K562 (cell line): ENCODE measurements around the gene SCMH1. TPM values are rescaled to one million over a fixed set of nuclear protein-coding genes. Genes with fewer than 3 reads are reported as not detected.
A peak's percentile ranks its signal among the peaks of the same experiment; 100 is the strongest.

ENCODE experiments used
- ATAC-seq: fragments of 200-7000 bp; cut with Tn5 transposase; 3 replicates; pipeline ENCODE4 v1.9.1; 2020; ENCODE audit warnings: moderate library complexity
- BruUV-seq: library from RNA; stranded (reverse); fragments of 400-500 nt; replicated peaks from 2 replicates; lab custom pipeline; 2021; lab: Mats Ljungman, UMichigan
- CTCF ChIA-PET: fragments of 300-600 bp; formaldehyde crosslinking; extraction: SDS; loops from one replicate; lab custom pipeline; 2021; ENCODE audit warnings: low intra/inter-chr PET ratio; lab: Yijun Ruan, JAX
- POLR2A ChIA-PET: fragments of 300-600, 350-650 bp; sonication (Branson Sonifier 250); formaldehyde crosslinking; extraction: SDS; loops from one replicate; lab custom pipeline; 2021; ENCODE audit warnings: antibody characterized with exemption, inconsistent platforms; lab: Yijun Ruan, JAX
- DNase-seq, 4 experiments: peaks; one replicate each; pipeline versions ENCODE4 v3.0.0 to v3.0.0-alpha.2; 2011 to 2018; ENCODE audit warnings: low spot score in 3 of 4, mixed read lengths in 3 of 4; ENCODE audit errors: extremely low read depth in 1 of 4
- FAIRE-seq: peaks from 2 replicates; lab custom pipeline; 2011; peaks lifted over from hg19 to GRCh38; lab: Jason Lieb, UNC
- H2AFZ ChIP-seq: 2 replicates; pipeline ENCODE4 v1.6.0; 2011; ENCODE audit warnings: low read depth, low read length, control low read depth, inconsistent platforms
- H3K27ac ChIP-seq: fragments of 200-600 bp; 3 replicates; pipeline ENCODE4 v1.8.0; 2011; ENCODE audit warnings: low read depth, mild to moderate bottlenecking, control low read depth, inconsistent platforms, low read length, moderate library complexity, mixed read lengths; ENCODE audit errors: extremely low read depth
- H3K27me3 ChIP-seq, 2 experiments: fragments of 300-600 bp in 1 of 2; 2 replicates in 1 of 2; 3 replicates in 1 of 2; pipeline versions ENCODE4 v1.6.0 to v1.8.0; 2011; ENCODE audit warnings: inconsistent platforms in 2 of 2, low read length in 2 of 2, mild to moderate bottlenecking in 1 of 2, mixed read lengths in 1 of 2, moderate library complexity in 1 of 2; ENCODE audit not compliant: control insufficient read depth in 2 of 2, insufficient read depth in 2 of 2
- H3K36me3 ChIP-seq: fragments of 300-600 bp; 3 replicates; pipeline ENCODE4 v1.8.0; 2011; ENCODE audit warnings: mild to moderate bottlenecking, low read length, inconsistent platforms; ENCODE audit not compliant: control insufficient read depth, insufficient read depth
- H3K4me1 ChIP-seq, 2 experiments: fragments of 200-600 bp in 1 of 2; replicated peaks in 1 of 2; 2 replicates in 1 of 2; 3 replicates in 1 of 2; pipeline versions ENCODE4 v1.5.1 to v1.8.0; 2011; ENCODE audit warnings: inconsistent platforms in 2 of 2, low read length in 2 of 2, mild to moderate bottlenecking in 1 of 2, mixed read lengths in 1 of 2, moderate library complexity in 1 of 2; ENCODE audit not compliant: control insufficient read depth in 2 of 2, insufficient read depth in 2 of 2
- H3K4me2 ChIP-seq: 2 replicates; pipeline ENCODE4 v1.6.1; 2011; ENCODE audit warnings: low read length, control low read depth, inconsistent platforms, mixed read lengths; ENCODE audit not compliant: insufficient read depth
- H3K4me3 ChIP-seq: fragments of 200-600 bp; sonication (generic), shearing (Covaris generic); 2 replicates; pipeline ENCODE4 v1.5.1; 2016; ENCODE audit warnings: control low read depth, inconsistent platforms
- H3K79me2 ChIP-seq: fragments of 200-600 bp; 3 replicates; pipeline ENCODE4 v1.8.0; 2011; ENCODE audit warnings: low read length, inconsistent platforms; ENCODE audit not compliant: control insufficient read depth, insufficient read depth
- H3K9ac ChIP-seq, 2 experiments: 2 replicates each; pipeline versions ENCODE4 v1.6.0 to v1.6.1; 2011; ENCODE audit warnings: low read depth in 2 of 2, low read length in 2 of 2, control low read depth in 1 of 2, inconsistent platforms in 1 of 2, mild to moderate bottlenecking in 1 of 2, mixed read lengths in 1 of 2; ENCODE audit not compliant: insufficient read depth in 1 of 2
- H3K9me1 ChIP-seq: one replicate; pipeline ENCODE4 v1.6.0; 2011; ENCODE audit warnings: inconsistent platforms, mild to moderate bottlenecking, low read length, moderate library complexity; ENCODE audit not compliant: control insufficient read depth, insufficient read depth
- H3K9me3 ChIP-seq: replicated peaks from 2 replicates; pipeline ENCODE4 v1.5.1; 2011; ENCODE audit warnings: low read depth, low read length, inconsistent platforms; ENCODE audit not compliant: control insufficient read depth, insufficient read depth
- H4K20me1 ChIP-seq: replicated peaks from 2 replicates; pipeline ENCODE4 v1.6.1; 2011; ENCODE audit warnings: low read length, inconsistent platforms, mixed read lengths; ENCODE audit not compliant: control insufficient read depth, insufficient read depth
- CTCF ChIP-seq, 3 experiments: IDR thresholded peaks in 2 of 3; conservative IDR thresholded peaks in 1 of 3; 2 replicates each; pipeline ENCODE4 v1.5.1; 2011 to 2012; ENCODE audit warnings: low read length in 3 of 3, mild to moderate bottlenecking in 3 of 3, control low read depth in 2 of 3, improper control_type of control experiment in 1 of 3, inconsistent platforms in 1 of 3, low read depth in 1 of 3, mixed read lengths in 1 of 3, moderate library complexity in 1 of 3; ENCODE audit not compliant: insufficient read depth in 2 of 3
- ETV6 ChIP-seq, 3 experiments: fragments of 150-350 bp in 1 of 3; sonication (generic) in 1 of 3; formaldehyde crosslinking in 1 of 3; IDR thresholded peaks; 2 replicates each; pipeline versions ENCODE4 v1.6.1 to v1.8.0; 2014 to 2022; ENCODE audit warnings: borderline replicate concordance in 2 of 3, low read depth in 2 of 3, antibody characterized with exemption in 1 of 3, low read length in 1 of 3, mild to moderate bottlenecking in 1 of 3, missing genetic modification reagents in 1 of 3
- FOSL1 ChIP-seq: fragments of 200-800 bp; sonication (Bioruptor generic); conservative IDR thresholded peaks from 2 replicates; pipeline ENCODE4 v1.6.1; 2016; ENCODE audit warnings: missing genetic modification characterization, missing compliant biosample characterization
- FOXJ3 ChIP-seq: sonication (generic); formaldehyde crosslinking; IDR thresholded peaks from 2 replicates; pipeline ENCODE4 v1.4.0; 2020; ENCODE audit warnings: mild to moderate bottlenecking, missing genetic modification reagents
- HCFC1 ChIP-seq: IDR thresholded peaks from 2 replicates; pipeline ENCODE4 v1.6.1; 2012; ENCODE audit warnings: low read depth, low read length, improper control_type of control experiment
- IRF2 ChIP-seq: sonication (generic); formaldehyde crosslinking; IDR thresholded peaks from 2 replicates; pipeline ENCODE4 v1.8.1; 2022; ENCODE audit warnings: mild to moderate bottlenecking, missing genetic modification reagents
- MAX ChIP-seq: sonication (generic); formaldehyde crosslinking; IDR thresholded peaks from 2 replicates; pipeline ENCODE4 v1.9.0; 2022; ENCODE audit warnings: mild to moderate bottlenecking, missing genetic modification reagents
- MTF1 ChIP-seq: fragments of 250-450 bp; sonication (Bioruptor Pico); IDR thresholded peaks from 2 replicates; pipeline ENCODE4 v1.9.0; 2021; ENCODE audit warnings: moderate library complexity, mild to moderate bottlenecking, inconsistent platforms, borderline replicate concordance
- MXD1 ChIP-seq: fragments of 250-450 bp; sonication (Bioruptor Pico); IDR thresholded peaks from 2 replicates; pipeline ENCODE4 v1.8.0; 2021; ENCODE audit warnings: borderline replicate concordance, mild to moderate bottlenecking, moderate library complexity; ENCODE audit not compliant: poor library complexity, severe bottlenecking
- RAD21 ChIP-seq, 2 experiments: fragments of 250-450 bp in 1 of 2; fragments of 450-650 bp in 1 of 2; sonication (Bioruptor Pico) in 1 of 2; formaldehyde crosslinking in 1 of 2; IDR thresholded peaks in 1 of 2; conservative IDR thresholded peaks in 1 of 2; 2 replicates each; pipeline versions ENCODE4 v1.4.0 to v1.8.0; 2020 to 2022; ENCODE audit warnings: mild to moderate bottlenecking in 2 of 2, moderate library complexity in 1 of 2
- RCOR1 ChIP-seq, 2 experiments: IDR thresholded peaks; 2 replicates each; pipeline ENCODE4 v1.6.1; 2012; ENCODE audit warnings: low read depth in 2 of 2, low read length in 2 of 2, borderline replicate concordance in 1 of 2, improper control_type of control experiment in 1 of 2
- SPI1 ChIP-seq: IDR thresholded peaks from 2 replicates; pipeline ENCODE4 v1.6.1; 2011; ENCODE audit warnings: low read depth, low read length, control low read depth, borderline replicate concordance
- TFAP4 ChIP-seq: sonication (generic); formaldehyde crosslinking; IDR thresholded peaks from 2 replicates; pipeline ENCODE4 v1.8.0; 2022; ENCODE audit warnings: missing genetic modification reagents, mild to moderate bottlenecking, moderate library complexity, borderline replicate concordance
- ZNF444 ChIP-seq: fragments of 250-450 bp; sonication (Bioruptor Pico); IDR thresholded peaks from 2 replicates; pipeline ENCODE4 v1.4.0; 2020; ENCODE audit warnings: mild to moderate bottlenecking, moderate library complexity
- WGBS: fragments of 100-300 bp; shearing (Covaris generic); methylation state at CpG from one replicate; pipeline ENCODE4 v1.1.6; 2016; ENCODE audit warnings: low coverage, mixed read lengths; ENCODE audit not compliant: insufficient coverage; ENCODE audit errors: missing lambda C conversion rate; 5-methylcytosine and 5-hydroxymethylcytosine counted together
- in situ Hi-C: fragments of 300-500 bp; cut with MboI; formaldehyde crosslinking; loops from 4 replicates; pipeline ENCODE4 v1.15.0; 2018; ENCODE audit warnings: inconsistent platforms, mixed read lengths
- intact Hi-C: fragments of 100-400 bp; cut with micrococcal nuclease; formaldehyde crosslinking; loops from 2 replicates; pipeline ENCODE4 v1.14.2; 2022
- polyA plus RNA-seq, 8 experiments: library from polyadenylated mRNA; depleted of rRNA in 4 of 8; stranded (reverse) in 5 of 8; unstranded in 3 of 8; fragments of >200 nt; fragmentation: Nextera tagmentation in 2 of 8; fragmentation: Illumina TruSeq in 1 of 8; extraction: Ambion mirVana in 2 of 8; extraction: Trizol in 1 of 8; gene quantifications; 2 replicates each; pipeline versions ENCODE4 v1.2.1 to v1.2.3, GENCODE V29; 2011 to 2014; ENCODE audit warnings: inconsistent platforms in 1 of 8, missing spikeins in 1 of 8
- total RNA-seq, 7 experiments: library from RNA; depleted of rRNA in 6 of 7; stranded (reverse); fragments of >200 nt in 6 of 7; fragmentation: Illumina TruSeq in 2 of 7; extraction: Trizol in 2 of 7; gene quantifications; 2 replicates each; pipeline versions ENCODE4 v1.2.1 to v1.2.3, GENCODE V29; 2011 to 2021; ENCODE audit warnings: low replicate concordance in 1 of 7

SCMH1 gene
- total and polyA plus RNA-seq, 9 of the 15 experiments (the other 6 are each of a cell fraction or from before 2014, with no cell fraction given), result 8.5 to 37.0 (median 26.8) TPM

DNA sequence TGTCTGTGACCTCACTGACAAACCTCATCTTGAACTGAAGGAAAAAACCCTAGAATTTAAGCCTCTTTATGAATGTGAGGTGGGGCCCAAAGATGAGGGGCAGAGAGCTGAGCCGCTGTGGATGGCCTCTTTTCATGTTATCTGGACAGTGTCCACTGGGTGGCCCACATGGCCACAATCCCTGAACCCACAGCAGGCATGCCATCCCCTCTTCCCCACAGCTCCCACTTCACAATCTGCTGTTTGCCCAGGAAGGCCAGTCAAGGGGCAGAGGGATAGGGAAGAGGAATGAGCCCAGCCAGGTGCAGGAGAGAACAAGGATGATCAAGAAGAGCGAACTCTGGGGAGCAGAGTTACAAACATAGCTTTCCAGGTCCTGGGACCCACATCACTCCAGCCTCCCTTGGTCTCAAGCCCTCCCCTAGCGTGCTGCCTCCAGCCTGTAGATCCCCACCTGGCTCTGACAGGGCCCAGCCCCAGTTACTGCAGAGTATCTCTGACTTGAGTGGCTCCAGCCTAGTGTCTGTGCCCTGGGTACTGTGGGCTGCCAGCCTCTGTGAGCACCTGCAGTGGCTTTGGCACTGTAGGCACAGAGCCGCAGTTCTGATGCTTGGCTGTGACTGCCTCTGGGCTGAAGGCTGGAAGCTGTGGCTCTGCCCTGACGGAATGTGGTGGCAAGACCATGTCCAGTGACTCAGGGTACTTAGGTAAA, 218.7 kb downstream of the SCMH1 start:
- Histone ChIP-seq H3K36me3 (peaks cover 32% of the 10 kb centered on the region; the same call in 1 of the 3 replicates), H3K27ac (no peak overlapping the region), H3K4me1 (peaks cover 0 to 11% of the 10 kb centered on the region in 2 experiments; a peak in 2 of 5 replicates), H4K20me1 (peaks cover 5% of the 10 kb centered on the region; the same call in 1 of the 2 replicates), H3K9ac (peak overlapping the region in 1 of 2 experiments; percentile 57; a peak in 2 of 4 replicates), H3K9me1 (peaks cover 4% of the 10 kb centered on the region), H3K79me2 (no peaks in the 10 kb centered on the region), H3K9me3 (no peaks in the 10 kb centered on the region), H3K4me3 (no peak overlapping the region), H2AFZ (no peak overlapping the region), H3K27me3 (no peaks in the 10 kb centered on the region), H3K4me2 (no peak overlapping the region)
- peak; percentile 63 for ATAC-seq
- peak; percentile 45 to 67 (median 66) for DNase-seq
- peak; percentile 77 for FAIRE-seq
- in situ Hi-C loops, result no loop called here
- no TSS peak for BruUV-seq
- intact Hi-C loops, result no loop called here
- 84% methylated on average over 5 of the region's 5 CpGs for WGBS
- ChIA-PET POLR2A (interaction anchor here (0.6 to 1.8 kb wide), 7 partner anchors 8 to 463 kb away, joined by 3 to 6 read pairs (median 3); no protein-coding TSS in a partner anchor), CTCF (no interaction called here)
- TF ChIP-seq RAD21 (CRISPR knock-in tag; conservative IDR thresholded peaks at IDR 0.05 in 1 of 2, IDR thresholded peaks at IDR 0.05 in 1 of 2), result peak in 1 of 2 experiments; percentile 47; a peak in 2 of 4 replicates
- no peak for TF ChIP-seq FOSL1 (tag)
- no peak for TF ChIP-seq MTF1 (CRISPR knock-in tag)
- TF ChIP-seq CTCF (IDR thresholded peaks at IDR 0.05 in 2 of 3, conservative IDR thresholded peaks at IDR 0.05 in 1 of 3; ENCODE audit: insufficient read depth in 2 of 3, low read depth in 1 of 3, low read length in 3 of 3), result peak; percentile 44 to 49 (median 49)
- peak; percentile 29; the same call in 1 of the 2 replicates for TF ChIP-seq TFAP4 (CRISPR knock-in tag)
- TF ChIP-seq IRF2 (CRISPR knock-in tag), result no peak
- no peak for TF ChIP-seq HCFC1
- no peak for TF ChIP-seq MXD1 (CRISPR knock-in tag)
- TF ChIP-seq SPI1, result no peak
- no peak for TF ChIP-seq ZNF444 (CRISPR knock-in tag)
- no peak for TF ChIP-seq FOXJ3 (CRISPR knock-in tag)
- TF ChIP-seq ETV6 (IDR thresholded peaks at IDR 0.05; ENCODE audit: borderline replicate concordance in 1 of 2, low read depth in 2 of 2, low read length in 1 of 2), result no peak
- no peak for TF ChIP-seq ETV6 (CRISPR knock-in tag; IDR thresholded peaks at IDR 0.05; ENCODE audit: borderline replicate concordance)
- no peak for TF ChIP-seq RCOR1 (IDR thresholded peaks at IDR 0.05; ENCODE audit: borderline replicate concordance in 1 of 2, low read depth in 2 of 2, low read length in 2 of 2)
- 0 out of 2 replicates have a peak, but pooled peaks have one; percentile 12 for TF ChIP-seq MAX (CRISPR knock-in tag)
